H1 (cell line): ENCODE measurements around the gene SMTN.
"Not testable (repeated sequence)": the region's sequence is repeated elsewhere in the genome, so short reads cannot be mapped to it uniquely, and the experiment has no call there.

Experiments used
- HDAC6 ChIP-seq: IDR thresholded peaks from one replicate; pipeline ENCODE4 v1.7.1; 2012; ENCODE audit warnings: low read depth, mild to moderate bottlenecking, inconsistent platforms, low read length, moderate library complexity
- POLR2AphosphoS5 ChIP-seq: IDR thresholded peaks from 2 replicates; pipeline ENCODE4 v1.6.1; 2011; ENCODE audit warnings: low read depth, low read length
- RAD21 ChIP-seq, 2 experiments: IDR thresholded peaks in 1 of 2; conservative IDR thresholded peaks in 1 of 2; 2 replicates each; pipeline ENCODE4 v1.6.1; 2011; ENCODE audit warnings: low read depth in 2 of 2, low read length in 2 of 2, improper control_type of control experiment in 1 of 2, inconsistent platforms in 1 of 2, mild to moderate bottlenecking in 1 of 2, moderate library complexity in 1 of 2
- SIN3A ChIP-seq, 2 experiments: IDR thresholded peaks in 1 of 2; conservative IDR thresholded peaks in 1 of 2; 2 replicates each; pipeline ENCODE4 v1.6.1; 2011 to 2012; ENCODE audit warnings: low read length in 2 of 2, improper control_type of control experiment in 1 of 2, low read depth in 1 of 2, mild to moderate bottlenecking in 1 of 2
- SP1 ChIP-seq: IDR thresholded peaks from 2 replicates; pipeline ENCODE4 v1.6.1; 2011; ENCODE audit warnings: low read depth, low read length

- TF ChIP-seq HDAC6; RAD21 (IDR thresholded peaks at IDR 0.05 in 1 of 2, conservative IDR thresholded peaks at IDR 0.05 in 1 of 2; ENCODE audit: low read depth in 2 of 2, low read length in 2 of 2); POLR2AphosphoS5; SIN3A (conservative IDR thresholded peaks at IDR 0.05 in 1 of 2, IDR thresholded peaks at IDR 0.05 in 1 of 2; ENCODE audit: low read depth in 1 of 2, low read length in 2 of 2); SP1: not testable (repeated sequence)
These were observed 11.3 kb upstream of the SMTN start for GRCh38 chr22:31069691-31070314.
